Measurements from ENCODE around the gene GCK. TPM values are rescaled to one million over a fixed set of nuclear protein-coding genes. Genes with fewer than 3 reads are reported as not detected.

The GCK gene
- total and polyA plus RNA-seq, 2 of the 13 experiments (the other 11 are each of a cell fraction or from before 2014, with no cell fraction given): not detected

DNA sequence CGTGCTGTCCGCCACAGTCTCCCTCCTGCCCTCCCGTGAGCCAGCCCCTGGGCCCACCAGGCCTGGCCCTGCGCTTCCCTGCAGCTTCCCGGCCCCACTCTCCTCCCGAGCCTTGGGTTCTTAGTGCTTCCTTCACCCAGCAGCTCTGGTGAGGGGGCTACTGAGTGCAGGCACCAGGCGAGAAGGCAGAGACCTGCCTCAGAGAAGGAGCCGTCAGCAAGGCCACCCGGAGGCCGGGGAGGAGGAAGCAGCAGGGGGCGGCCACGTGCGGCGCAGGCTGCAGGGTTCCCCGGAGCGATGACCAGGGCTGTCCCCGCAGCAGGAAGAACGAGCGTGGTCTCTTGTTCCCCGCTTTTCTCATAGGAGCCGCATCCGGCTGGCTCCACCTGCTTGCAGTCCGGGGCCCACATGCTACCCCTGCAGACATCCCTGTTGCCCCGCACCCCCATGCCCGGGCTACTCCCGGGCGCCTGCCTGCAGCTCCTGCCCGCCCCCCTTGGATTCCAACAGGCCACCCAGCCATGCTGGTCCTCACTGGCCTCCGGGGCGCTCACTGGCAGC, 32.1 kb upstream of the GCK start (continued):
- TF ChIP-seq, protein P1, sequence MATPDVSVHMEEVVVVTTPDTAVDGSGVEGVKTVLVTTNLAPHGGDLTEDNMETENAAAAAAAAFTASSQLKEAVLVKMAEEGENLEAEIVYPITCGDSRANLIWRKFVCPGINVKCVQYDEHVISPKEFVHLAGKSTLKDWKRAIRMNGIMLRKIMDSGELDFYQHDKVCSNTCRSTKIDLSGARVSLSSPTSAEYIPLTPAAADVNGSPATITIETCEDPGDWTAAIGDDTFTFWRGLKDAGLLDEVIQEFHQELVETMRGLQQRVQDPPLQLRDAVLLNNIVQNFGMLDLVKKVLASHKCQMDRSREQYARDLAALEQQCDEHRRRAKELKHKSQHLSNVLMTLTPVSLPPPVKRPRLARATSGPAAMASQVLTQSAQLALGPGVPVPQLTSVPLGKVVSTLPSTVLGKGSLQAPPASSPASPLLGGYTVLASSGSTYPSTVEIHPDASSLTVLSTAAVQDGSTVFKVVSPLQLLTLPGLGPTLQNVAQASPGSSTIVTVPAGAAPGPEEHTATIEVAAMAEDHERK (CRISPR knock-in tag; IDR thresholded peaks at IDR 0.05; ENCODE audit: low read depth): no peak
- TF ChIP-seq JUNB (CRISPR knock-in tag; IDR thresholded peaks at IDR 0.05; ENCODE audit: borderline replicate concordance) (no peak), HNRNPLL (IDR thresholded peaks at IDR 0.05; ENCODE audit: low read depth, low read length, poor library complexity, severe bottlenecking) (peak; percentile 40), ELF1 (CRISPR knock-in tag; IDR thresholded peaks at IDR 0.05) (peak; percentile 49; the same call in 1 of the 2 replicates), HNRNPL (IDR thresholded peaks at IDR 0.05; ENCODE audit: low read depth, low read length) (peak; percentile 57; the same call in 1 of the 2 replicates), ARNT (IDR thresholded peaks at IDR 0.05) (no peak), NCOA1 (CRISPR knock-in tag; IDR thresholded peaks at IDR 0.05) (peak; percentile 56; the same call in 1 of the 2 replicates), ZNF878 (CRISPR knock-in tag; IDR thresholded peaks at IDR 0.05) (peak; percentile 43; the same call in 1 of the 2 replicates), ZNF432 (CRISPR knock-in tag; IDR thresholded peaks at IDR 0.05; ENCODE audit: borderline replicate concordance) (no peak), ZMYM3 (CRISPR knock-in tag; IDR thresholded peaks at IDR 0.05) (no peak), PHF20 (CRISPR knock-in tag; IDR thresholded peaks at IDR 0.05) (peak; percentile 51; the same call in 1 of the 2 replicates), CAMTA2 (CRISPR knock-in tag; IDR thresholded peaks at IDR 0.05; ENCODE audit: borderline replicate concordance) (no peak), MED8 (CRISPR knock-in tag; IDR thresholded peaks at IDR 0.05; ENCODE audit: insufficient replicate concordance) (no peak)
- TF ChIP-seq, protein P2, sequence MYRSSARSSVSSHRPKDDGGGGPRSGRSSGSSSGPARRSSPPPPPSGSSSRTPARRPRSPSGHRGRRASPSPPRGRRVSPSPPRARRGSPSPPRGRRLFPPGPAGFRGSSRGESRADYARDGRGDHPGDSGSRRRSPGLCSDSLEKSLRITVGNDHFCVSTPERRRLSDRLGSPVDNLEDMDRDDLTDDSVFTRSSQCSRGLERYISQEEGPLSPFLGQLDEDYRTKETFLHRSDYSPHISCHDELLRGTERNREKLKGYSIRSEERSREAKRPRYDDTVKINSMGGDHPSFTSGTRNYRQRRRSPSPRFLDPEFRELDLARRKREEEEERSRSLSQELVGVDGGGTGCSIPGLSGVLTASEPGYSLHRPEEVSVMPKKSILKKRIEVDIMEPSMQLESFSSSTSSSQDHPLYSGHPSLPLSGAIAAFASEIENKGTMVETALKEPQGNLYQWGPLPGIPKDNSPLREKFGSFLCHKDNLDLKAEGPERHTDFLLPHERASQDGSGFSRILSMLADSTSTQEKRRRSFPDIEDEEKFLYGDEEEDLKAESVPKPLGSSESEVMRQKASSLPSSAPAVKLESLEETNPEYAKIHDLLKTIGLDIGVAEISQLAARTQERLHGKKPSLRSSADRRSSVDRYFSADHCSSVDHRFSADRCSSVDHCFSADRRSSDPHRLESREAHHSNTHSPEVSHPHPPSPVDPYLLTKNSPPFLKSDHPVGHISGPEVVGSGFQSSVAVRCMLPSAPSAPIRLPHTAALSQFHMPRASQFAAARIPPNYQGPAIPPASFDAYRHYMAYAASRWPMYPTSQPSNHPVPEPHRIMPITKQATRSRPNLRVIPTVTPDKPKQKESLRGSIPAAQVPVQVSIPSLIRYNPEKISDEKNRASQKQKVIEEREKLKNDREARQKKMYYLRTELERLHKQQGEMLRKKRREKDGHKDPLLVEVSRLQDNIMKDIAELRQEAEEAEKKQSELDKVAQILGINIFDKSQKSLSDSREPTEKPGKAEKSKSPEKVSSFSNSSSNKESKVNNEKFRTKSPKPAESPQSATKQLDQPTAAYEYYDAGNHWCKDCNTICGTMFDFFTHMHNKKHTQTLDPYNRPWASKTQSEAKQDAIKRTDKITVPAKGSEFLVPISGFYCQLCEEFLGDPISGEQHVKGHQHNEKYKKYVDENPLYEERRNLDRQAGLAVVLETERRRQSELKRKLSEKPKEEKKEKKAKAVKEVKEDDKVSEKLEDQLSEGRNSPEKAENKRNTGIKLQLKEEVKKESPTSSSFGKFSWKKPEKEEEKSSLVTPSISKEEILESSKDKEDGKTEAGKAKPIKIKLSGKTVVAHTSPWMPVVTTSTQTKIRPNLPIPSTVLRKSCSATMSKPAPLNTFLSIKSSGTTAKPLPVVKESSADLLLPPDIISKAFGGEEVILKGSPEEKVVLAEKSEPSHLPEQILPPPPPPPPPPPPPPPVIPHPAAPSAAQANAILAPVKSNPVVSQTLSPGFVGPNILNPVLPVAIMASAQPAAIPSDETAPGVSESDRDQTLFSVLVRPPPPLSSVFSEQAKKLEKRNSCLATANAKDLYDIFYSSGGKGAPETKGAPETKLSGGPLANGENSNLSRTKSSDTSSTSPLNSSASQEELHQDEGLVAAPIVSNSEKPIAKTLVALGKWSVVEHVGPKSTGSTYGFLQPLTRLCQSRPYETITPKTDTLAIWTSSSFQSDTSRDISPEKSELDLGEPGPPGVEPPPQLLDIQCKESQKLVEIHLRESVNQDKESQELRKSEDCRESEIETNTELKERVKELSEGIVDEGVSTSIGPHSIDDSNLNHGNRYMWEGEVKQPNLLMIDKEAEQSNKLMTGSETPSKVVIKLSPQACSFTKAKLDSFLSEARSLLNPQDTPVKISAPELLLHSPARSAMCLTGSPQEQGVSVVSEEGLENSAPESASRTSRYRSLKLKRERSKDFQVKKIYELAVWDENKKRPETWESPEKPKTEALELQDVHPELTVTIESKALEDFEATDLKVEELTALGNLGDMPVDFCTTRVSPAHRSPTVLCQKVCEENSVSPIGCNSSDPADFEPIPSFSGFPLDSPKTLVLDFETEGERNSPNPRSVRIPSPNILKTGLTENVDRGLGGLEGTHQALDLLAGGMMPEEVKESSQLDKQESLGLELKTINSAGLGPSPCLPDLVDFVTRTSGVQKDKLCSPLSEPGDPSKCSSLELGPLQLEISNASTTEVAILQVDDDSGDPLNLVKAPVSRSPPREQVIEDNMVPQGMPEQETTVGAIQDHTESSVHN (CRISPR knock-in tag; IDR thresholded peaks at IDR 0.05): no peak
- TF ChIP-seq, protein P3, sequence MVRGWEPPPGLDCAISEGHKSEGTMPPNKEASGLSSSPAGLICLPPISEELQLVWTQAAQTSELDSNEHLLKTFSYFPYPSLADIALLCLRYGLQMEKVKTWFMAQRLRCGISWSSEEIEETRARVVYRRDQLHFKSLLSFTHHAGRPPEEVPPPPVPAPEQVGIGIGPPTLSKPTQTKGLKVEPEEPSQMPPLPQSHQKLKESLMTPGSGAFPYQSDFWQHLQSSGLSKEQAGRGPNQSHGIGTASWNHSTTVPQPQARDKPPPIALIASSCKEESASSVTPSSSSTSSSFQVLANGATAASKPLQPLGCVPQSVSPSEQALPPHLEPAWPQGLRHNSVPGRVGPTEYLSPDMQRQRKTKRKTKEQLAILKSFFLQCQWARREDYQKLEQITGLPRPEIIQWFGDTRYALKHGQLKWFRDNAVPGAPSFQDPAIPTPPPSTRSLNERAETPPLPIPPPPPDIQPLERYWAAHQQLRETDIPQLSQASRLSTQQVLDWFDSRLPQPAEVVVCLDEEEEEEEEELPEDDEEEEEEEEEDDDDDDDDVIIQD (CRISPR knock-in tag; IDR thresholded peaks at IDR 0.05; ENCODE audit: low read depth): no peak

All from HepG2 (cell line).